D341Med (cell line): ENCODE data around the gene ZGPAT.
"Not testable (repeated sequence)": the region's sequence is repeated elsewhere in the genome, so short reads cannot be mapped to it uniquely, and the experiment has no call there.

Experiments
- DNase-seq: peaks from one replicate; pipeline ENCODE4 v3.0.0; 2012; ENCODE audit warnings: low spot score

ZGPAT gene

DNA sequence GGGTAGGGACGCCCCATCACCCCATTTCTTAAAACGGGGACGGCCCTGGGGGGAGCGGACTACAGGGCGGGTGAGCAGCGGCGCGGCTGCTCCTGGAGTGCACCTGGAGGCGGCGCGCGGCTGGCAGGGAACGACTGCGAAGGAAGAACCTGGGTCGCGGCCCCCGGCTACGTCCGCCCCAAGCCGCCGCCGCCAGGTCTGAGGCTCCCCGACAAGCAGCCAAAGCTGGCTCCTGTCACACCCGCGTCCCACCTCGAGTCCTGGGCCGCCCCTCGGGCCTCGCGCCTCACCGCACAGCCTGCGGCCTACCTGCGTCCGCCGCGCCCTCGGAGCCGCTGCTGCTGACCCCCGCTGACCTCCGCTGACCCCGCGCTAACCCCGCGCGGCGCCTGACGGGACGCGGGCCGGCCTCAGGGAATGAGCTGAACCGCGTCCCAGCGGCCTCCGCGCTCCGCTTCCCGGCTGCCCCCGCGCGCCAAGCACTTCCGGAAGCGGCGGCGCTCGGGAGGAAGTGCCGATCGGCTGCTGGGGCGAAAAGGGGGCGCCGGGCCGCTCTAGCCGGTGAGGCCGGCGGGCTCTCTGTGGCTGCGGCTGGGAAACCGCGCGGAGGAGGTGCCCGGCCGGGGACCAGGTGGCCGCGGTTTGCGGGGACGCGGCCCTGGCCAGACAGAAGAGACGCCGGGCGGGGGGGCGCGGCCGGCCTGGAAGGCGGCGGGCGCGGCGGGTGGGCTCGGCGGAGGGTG lies at the start of gene ZGPAT, which contains the start of gene ARFRP1:
Gene ZGPAT (plus strand): TSS at position 482 of the 743 bp plus-strand sequence. CDS start 542 bp downstream, outside the sequence.
Gene ARFRP1 (minus strand): TSS at position 419 of the 743 bp plus-strand sequence. CDS start 885 bp downstream, outside the sequence.
- peak; percentile 97 for DNase-seq

DNA sequence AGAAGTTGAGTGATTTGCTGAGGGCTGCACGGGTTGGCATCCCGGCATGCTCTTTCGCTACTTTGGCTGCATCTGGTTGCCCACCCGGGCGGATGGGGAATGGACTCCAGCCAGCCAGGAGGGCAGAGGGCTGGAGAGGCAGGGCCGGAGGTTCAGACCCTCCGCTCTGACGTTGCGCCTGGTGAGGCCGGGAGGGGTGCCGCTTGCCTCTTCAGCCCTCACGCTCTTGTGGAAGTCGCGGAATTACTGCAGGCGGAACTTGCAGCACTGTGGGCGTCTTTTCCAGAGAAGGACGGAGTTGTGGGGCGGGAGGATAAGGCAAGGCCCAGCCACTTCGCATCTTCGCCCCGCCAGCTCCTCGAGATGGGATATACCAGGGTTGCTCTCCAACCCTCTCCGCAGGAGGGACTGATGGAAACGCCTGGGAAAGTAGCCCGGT lies 49.1 kb upstream of the ZGPAT start:
- no peak for DNase-seq

DNA sequence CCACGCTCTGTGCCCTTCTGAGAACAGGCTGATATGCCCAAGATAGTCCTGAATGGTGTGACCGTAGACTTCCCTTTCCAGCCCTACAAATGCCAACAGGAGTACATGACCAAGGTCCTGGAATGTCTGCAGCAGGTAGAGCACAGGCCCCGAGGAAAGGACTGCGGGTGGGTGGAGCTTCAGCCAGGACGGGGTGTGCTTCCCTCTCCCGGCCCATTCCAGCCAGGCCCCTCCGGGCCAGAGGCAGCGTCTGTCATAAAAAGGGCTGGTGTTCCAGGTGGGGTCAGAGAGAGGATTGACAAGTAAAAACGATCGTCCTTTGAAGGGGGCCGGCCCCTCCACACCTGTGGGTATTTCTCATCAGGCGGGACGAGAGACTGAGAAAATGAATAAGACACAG lies 48.5 kb upstream of the ZGPAT start:
- DNase-seq = no peak

DNA sequence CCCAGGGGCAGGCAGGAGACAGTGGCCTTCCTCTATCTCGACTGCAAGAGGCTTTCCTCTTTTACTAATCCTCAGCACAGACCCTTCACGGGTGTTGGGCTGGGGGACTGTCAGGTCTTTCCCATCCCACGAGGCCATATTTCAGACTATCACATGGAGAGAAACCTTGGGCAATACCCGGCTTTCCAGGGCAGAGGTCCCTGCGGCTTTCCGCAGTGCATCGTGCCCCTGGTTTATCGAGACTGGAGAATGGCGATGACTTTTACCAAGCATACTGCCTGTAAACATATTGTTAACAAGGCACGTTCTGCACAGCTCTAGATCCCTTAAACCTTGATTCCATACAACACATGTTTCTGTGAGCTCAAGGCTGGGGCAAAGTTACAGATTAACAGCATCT lies 47.7 kb upstream of the ZGPAT start:
- not testable (repeated sequence) for DNase-seq

DNA sequence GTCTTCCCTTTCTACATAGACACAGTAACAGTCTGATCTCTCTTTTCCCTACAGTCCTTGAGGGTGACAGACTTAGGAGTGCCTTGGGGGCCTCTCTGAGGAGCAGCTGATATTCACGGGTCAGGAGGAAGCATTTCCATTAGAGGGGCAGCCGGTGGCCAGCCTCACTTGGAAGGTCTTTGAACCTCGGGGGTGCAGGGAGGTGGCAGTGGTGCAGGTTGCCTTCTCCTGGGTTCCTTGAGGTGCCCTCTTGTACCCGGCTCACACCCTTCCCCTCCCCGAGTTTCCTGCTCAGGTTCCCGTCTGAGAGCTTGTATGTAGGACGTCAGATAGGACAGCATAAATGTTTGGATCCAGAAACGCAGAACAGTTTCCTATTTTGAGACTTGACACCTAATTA lies 47.2 kb upstream of the ZGPAT start:
- DNase-seq = no peak

DNA sequence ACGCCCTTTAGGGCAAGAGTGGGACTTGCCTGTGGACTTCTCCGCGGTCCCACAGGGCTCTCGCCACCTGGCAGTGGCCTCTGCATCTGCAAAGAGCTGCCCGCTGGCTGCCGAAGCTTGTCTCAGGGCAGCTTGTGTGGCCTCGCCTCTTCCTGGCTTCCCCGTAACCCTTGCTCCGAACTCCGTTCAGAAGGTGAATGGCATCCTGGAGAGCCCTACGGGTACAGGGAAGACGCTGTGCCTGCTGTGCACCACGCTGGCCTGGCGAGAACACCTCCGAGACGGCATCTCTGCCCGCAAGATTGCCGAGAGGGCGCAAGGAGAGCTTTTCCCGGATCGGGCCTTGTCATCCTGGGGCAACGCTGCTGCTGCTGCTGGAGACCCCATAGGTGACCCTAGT lies 46.7 kb upstream of the ZGPAT start:
- no peak for DNase-seq

DNA sequence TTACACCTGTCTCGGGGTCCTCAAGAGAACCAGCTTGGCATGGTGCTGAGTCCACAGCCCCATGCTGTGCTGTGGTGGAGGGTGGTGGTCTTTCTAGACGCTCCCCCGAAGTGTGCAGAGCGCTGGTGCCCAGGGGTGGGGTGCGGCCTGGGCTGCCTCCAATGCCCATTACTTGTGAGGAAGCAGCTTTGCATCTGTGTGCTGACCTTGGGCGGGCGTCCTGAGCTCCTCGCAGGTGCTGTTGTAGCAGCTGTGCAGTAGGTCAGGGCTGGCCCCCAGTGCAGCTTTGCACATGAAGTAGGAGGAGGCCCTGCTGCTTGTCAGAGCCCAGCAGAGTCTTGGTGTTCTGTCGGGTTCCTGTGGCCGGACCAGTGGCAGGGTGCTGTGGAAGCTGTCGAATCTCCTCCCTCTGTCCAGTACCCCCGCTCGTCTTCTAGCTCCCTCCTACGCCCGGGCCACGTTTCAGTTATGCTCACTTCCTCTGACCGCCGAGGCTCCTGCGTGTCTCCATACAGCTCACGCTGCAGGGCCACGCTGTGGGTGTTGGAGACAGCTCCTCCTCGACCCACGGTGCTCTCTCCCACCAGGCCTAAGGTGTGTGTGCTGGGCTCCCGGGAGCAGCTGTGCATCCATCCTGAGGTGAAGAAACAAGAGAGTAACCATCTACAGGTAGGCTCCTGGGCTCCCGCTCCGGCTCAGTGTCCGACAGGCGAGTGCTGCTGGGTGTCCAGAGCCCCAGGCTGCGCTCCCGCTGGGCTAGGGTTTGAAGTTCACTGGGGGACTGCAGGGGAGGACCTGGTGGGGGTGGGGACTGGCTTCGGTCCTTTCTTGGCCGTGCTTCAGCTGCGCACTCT lies 45.7 kb upstream of the ZGPAT start:
- DNase-seq = no peak

DNA sequence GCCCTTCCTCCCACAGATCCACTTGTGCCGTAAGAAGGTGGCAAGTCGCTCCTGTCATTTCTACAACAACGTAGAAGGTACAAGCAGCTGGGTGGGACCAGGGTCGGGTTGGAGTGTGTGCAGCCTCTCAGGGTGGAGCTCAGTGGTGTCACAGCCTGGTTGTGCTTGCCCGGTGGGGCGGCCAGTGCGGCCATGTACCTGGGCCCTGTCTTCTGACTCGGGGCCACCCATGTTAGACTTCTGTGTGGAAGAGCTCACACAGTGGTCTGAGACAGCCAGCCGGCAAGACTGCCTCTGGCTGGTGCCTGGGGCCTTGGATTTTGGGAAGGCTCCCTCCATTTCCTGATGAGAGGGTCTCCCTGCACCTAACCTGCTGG lies 45.0 kb upstream of the ZGPAT start:
- no peak for DNase-seq

- no peak for DNase-seq
These were observed 44.3 kb upstream of the ZGPAT start for GRCh38 chr20:63663332-63664066.

GRCh38 chr20:63664143-63664851 lies 43.5 kb upstream of the ZGPAT start:
- DNase-seq = no peak

- DNase-seq = no peak
These were observed 42.8 kb upstream of the ZGPAT start for GRCh38 chr20:63664861-63665594.

DNA sequence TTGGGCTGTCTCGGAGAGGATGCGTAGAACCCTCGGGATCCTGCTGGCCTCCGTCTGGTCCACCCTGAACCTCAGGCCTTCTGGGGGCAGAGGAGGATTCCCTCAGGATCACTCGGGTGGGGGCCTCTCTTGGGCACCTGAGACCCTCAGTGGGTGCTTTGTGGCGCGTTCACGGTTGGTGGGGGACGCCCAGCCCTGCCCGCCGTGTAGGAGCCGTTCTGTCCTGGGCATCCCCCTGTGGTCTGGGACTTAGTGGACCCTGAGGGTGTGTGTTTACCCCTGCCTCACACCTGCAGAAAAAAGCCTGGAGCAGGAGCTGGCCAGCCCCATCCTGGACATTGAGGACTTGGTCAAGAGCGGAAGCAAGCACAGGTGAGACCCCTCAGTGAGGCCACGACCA lies 42.1 kb upstream of the ZGPAT start:
- no peak for DNase-seq

DNA sequence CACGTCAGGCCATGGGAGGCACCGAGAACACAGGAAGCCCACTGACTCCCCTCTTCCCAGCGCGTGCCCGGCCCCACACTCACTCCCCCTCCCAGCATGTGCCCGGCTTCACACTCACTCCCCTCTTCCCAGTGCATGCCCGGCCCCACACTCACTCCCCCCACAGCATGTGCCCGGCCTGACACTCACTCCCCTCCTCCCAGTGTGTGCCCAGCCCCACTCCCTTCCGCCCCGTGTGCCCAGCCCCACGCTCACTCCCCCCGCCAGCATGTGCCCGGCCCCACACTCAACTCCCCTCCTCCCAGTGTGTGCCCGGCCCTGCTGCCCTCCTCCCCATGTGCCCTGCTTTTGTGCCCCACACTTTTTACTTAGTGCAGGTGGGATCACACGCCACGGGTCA lies 40.0 kb upstream of the ZGPAT start:
- DNase-seq = no peak

GRCh38 chr20:63668351-63668750 lies 39.5 kb upstream of the ZGPAT start:
- no peak for DNase-seq

DNA sequence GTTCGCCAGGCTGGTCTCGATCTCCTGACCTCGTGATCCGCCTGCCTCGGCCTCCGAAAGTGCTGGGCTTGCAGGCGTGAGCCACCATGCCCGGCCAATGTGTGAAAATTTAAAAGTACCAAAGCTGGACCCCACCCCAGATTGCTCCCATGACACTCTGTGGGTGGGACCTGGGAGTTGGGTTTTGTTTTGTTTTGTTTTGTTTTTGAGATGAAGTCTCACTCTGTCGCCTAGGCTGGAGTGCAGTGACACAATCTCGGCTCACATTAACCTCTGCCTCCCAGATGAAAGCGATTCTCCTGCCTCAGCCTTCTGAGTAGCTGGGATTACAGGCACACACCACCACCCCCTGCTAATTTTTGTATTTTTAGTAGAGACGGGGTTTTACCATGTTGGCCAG lies 36.1 kb upstream of the ZGPAT start:
- DNase-seq = not testable (repeated sequence)

DNA sequence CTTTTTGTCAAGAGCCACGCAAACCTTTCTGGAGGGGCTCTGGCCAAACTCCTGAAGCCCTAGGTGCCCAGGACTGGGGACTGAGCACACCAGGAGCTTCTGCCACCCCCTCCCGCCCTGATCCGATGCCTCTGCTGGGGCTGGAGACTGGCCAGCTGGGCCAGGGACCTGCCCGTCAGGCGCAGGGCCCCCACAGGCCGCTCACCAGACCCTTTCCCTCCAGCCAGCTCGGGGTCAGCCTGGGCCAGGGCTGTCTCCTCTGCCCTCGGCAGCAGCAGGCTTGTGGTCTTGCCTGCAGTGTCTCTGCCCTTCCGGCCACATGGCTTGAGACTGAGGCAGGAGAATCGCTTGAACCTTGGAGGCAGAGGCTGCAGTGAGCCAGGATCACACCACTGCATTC lies 35.2 kb upstream of the ZGPAT start:
- no peak for DNase-seq

GRCh38 chr20:63673951-63674350 lies 33.9 kb upstream of the ZGPAT start:
- DNase-seq = no peak

DNA sequence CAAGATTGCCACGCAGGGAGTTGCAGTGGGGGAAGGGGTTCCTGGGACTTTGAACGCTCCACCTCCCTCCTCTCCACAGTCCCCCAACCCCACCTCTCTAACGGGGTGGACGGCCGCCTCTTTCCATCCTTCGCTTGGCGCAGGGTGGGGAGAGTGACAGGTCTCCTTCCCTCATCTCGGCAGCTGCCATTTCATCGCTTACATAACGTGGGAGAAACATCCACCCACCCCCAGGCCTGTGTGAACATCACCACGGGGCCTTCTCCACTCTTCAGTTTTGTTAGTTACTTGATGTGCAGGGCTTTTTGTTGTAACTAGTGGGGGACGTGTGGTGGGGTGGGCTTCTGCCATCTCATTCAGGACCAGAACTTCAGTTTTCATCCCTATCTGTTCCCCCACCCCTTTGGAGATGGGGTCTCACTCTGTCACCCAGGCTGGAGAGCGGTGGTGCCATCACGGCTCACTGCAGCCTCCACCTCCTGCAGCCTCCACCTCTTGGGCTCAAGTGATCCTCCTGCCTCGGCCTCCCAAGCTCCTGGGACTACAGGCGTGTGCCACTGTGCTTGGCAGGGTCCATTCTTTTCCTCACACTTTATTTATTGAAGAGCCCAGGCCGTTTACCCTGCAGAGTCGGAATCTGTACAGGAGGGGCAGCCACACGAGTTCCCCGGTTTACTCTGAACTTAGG lies 32.0 kb upstream of the ZGPAT start:
- DNase-seq = no peak

DNA sequence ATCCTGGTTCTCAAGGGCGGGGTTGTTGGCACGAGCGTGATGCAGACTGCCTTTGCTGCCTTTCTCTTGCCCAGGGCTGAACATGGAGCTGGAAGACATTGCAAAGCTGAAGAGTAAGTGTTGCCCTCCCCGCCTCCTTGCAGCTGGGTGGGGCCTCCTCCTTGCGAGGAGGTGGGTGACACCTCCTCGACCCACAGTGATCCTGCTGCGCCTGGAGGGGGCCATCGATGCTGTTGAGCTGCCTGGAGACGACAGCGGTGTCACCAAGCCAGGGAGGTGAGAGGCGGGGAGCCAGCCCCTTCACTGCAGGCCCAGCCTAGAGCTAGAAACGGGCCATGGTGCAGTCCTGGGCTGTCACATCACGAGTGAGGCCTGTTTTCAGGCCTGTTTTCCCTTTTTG lies 29.8 kb upstream of the ZGPAT start:
- DNase-seq = no peak

DNA sequence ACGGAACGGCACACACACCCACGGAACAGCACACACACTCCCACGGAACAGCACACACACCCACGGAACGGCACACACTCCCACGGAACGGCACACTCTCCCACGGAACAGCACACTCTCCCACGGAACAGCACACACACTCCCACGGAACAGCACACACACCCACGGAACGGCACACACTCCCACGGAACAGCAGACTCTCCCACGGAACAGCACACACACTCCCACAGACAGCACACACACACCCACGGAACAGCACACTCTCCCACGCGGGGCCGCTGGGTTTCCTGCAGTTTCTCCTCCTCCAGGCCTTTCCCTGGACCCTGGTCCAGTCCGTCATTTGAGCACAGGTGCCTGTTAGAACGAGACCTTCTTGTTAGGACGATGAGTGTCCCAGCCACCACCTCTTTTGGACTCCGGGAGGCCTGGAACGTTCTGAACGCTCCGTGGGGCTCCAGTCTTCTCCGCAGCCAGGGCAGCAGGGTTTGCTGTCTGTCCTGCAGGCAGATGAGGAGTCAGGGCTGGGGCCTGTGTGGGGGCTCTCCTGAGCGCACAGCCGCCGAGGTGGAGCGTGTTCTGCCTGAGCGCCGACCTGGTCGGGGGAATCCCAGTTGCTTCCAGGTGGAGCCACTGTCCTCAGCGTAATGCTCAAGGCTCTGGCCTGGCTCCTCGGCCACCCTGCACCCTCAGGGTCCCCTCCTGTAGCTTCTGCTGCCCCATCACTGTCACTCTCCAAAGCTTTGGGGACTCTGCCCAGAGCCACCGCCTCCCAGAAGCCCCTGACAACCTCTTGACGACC lies 29.0 kb upstream of the ZGPAT start:
- no peak for DNase-seq
